ENCODE results near the gene H6PD. TPM values are rescaled to one million over a fixed set of nuclear protein-coding genes. Genes with fewer than 3 reads are reported as not detected.

The H6PD gene
- total RNA-seq, 2 donors from 2014 or later = 56.0 to 59.6 TPM

DNA sequence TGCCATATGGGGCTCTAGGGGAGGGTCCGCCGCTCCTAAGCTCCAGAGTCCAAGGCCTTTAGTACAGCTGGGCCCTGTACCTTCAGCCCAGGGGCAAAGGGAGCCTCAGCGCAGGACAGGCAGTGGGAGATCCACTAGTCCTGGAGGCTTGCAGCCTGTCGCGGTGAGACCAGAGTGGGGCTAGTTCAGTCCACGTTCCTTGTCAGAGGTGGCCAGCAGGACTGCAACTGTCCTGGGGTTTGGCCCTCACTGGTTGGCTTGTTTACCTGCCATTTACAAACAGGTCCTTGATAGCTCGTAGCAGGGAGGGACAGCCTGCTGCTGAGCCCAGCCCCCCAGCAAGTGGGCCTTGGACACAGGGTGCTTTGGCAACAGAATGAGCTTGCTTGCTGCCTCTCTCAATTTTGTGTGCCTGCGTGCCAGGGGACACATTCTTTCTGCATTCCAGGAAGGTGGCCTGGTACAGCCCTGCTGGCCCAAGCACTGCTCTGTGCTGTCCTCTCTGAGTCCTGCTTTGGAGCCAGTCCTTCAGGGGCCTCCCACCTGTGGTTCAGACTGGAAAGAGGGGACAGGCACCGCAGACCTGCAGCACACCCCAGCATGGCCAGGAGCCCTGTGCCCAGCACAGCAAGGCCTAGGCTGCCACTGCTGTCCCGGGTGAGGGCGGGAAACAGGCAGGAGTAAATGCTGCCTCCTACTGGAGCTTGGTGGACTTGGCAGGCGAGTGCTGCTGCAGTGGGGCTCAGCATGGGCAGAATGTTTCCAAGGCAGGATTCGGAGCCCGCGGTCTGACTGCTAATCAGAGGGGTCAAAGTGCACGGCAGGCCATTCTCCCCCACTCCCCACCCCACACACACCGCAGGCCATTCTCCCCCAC lies 15.2 kb downstream of the H6PD start:
- intact Hi-C loops (cut with DNase I) = no loop called here
- no peak for DNase-seq (ENCODE audit: low spot score)

DNA sequence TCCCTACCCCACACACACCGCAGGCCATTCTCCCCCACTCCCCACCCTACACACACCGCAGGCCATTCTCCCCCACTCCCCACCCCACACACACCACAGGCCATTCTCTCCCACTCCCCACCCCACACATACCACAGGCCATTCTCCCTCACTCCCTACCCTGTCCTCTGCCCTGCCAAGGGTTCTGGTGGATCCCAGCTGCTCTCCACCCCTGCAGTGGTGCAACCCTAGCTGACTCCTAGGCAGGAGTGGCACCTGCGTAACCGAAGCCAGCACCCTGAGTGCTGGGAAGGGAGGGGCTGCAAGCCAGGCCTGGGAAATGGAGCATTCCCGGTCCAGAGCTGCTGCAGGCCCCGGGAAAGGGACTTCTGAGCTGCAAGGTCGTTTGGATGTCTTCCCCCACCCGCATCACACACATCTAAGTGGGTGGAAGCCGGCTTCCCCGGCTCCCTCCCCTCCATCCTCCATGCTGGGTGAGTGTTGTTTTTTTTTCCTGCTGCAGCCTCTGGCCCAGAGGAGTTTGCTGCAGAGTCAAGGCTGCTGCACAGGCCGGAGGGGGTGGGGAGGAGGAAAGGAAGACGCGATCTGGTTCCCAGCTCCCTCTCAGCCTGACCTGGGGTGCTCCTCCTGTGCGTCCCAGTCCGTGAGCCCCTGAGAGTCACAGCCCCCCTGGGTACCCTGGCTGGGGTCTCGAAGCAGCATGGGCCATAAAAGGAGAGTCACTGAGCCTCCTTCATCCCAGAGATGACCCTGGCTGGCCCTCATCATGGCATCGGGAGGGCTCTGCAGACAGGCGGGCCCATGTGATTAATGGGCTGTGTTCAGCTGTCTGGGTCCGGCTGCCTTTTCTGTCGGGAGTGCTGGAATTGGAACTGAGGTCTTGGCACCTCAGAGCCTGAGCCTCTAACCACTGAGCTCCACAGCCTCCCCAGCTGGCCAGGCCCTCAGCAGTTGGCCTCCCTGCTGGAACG lies 16.1 kb downstream of the H6PD start:
- intact Hi-C loops (cut with DNase I) = no loop called here
- no peak for DNase-seq (ENCODE audit: low spot score)

DNA sequence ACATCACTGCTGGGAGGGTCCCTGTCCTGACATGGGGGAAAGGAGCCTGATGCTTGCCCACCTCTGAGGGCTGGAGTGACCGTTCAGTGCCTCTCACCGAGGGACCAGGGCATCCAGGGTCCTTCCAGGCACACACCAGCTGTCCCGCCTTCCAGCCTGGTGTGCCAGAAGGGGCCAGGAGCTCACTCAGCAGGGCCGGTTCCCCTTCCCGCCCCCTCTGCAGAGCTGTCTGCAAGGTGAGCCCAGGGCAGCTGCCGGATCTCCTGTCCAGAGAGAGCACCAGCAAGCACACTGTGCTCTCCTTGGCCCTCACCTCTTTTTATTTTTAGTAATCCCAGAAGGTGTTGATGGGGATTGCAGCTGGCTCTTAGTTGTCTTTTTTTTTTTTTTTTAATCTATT lies 16.9 kb downstream of the H6PD start:
- DNase-seq (ENCODE audit: low spot score) = no peak
- intact Hi-C loops (cut with DNase I) = no loop called here

DNA sequence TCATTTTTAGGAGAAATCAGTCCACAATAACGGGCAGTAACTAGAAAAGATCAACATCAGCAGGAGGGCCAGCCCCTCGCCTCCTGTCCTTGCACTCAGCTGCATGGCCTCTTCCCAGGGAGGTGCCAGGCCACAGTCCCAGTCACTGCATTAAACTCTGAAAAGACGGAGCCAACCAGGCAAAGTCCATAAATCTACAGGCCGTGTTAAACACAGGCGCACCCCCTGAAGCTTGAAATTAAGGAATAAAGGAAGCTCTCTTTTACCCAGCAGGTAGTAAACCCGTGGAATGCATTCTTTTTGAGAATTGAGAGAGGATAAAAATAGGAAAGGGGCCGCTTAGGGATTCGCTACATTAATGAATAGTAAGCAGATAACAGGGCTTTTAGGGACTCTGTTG lies 18.4 kb downstream of the H6PD start:
- DNase-seq (ENCODE audit: low spot score) = no peak
- intact Hi-C loops (cut with DNase I) = no loop called here

DNA sequence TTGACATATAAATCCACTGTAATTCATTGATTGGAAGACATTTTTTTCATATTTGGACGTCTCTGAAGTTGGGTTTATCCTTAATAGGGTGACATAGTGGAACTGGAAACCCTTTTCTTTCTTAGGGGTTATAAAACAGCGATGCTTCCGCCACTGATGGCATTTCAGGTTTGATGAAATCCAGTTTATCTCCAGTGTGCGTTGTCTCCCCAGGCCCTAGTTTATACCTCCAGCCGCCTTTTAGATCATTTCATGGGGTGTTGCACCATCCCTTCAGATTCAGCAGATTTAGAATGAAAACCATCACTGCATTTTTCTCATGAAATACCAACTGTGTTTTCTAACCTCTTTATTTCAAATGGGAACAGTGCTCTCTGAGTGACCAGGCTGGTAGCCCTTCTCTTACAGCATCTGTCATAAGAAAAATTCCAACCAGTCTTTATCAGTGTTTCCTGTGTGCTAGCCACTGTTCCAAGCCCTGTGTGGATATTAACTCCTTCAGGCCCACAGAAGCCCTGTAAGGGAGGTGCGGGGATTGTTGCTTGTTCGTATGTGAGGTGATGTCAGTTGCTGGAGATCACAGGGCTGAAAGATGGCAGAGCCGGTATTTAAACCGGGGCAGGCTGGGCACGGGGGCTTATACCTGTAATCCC lies 19.0 kb downstream of the H6PD start:
- intact Hi-C loops (cut with DNase I) = no loop called here
- no peak for DNase-seq (ENCODE audit: low spot score)

DNA sequence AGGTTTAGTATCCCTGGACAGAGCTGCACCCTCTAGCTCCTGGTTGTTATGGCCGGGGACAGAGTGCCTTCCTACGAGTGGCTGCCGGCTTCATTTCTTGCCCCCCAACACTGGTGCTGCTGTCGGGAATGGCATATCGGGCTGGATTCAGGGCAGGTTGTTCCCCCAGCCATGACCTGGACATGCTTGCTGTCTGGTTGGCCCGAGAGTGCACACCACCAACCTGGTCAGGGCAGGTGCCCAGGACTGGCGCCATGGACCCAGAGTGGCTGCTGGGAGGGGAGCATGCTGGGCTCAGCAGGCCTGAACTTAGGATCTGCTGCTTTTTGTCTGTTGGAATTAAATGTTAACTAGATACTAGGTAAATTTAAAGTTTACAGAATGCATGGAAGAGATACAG lies 21.8 kb downstream of the H6PD start:
- DNase-seq (ENCODE audit: low spot score) = no peak
- intact Hi-C loops (cut with DNase I) = no loop called here

DNA sequence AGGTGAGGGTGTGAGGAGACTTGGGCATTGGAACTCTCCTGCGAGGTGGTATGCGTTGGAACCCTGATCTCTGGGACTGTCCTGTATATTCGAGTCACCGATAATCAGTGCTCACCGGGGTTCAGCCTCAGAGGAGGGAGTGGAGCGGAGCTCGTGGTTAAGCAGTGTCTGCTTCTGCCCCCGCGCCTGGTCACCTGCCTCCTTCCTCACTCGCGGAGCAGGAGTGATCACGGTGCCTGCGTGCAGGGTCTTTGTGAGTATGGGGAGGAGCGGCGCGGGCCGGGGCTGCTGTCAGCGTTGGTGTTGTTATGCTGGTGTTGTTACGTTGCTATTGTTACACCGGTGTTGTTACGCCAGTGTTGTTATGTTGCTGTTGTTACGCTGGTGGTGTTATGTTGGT lies 23.3 kb downstream of the H6PD start:
- no peak for DNase-seq (ENCODE audit: low spot score)
- intact Hi-C loops (cut with DNase I) = no loop called here

DNA sequence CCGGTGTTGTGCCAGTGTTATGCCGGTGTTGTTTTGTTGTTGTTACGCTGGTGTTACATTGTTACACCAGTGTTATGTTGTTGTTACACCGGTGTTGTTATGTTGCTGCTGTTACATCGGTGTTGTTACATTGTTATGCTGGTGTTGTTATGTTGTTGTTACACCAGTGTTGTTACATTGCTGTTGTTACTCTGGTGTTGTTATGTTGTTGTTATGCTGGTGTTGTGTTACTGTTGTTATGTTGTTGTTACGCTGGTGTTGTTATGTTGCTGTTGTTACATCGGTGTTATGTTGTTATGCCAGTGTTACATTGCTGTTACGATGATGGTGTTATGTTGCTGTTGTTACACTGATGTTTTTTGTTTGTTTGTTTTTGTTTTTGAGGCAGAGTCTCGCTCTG lies 24.1 kb downstream of the H6PD start:
- DNase-seq (ENCODE audit: low spot score) = no peak
- intact Hi-C loops (cut with DNase I) = no loop called here

DNA sequence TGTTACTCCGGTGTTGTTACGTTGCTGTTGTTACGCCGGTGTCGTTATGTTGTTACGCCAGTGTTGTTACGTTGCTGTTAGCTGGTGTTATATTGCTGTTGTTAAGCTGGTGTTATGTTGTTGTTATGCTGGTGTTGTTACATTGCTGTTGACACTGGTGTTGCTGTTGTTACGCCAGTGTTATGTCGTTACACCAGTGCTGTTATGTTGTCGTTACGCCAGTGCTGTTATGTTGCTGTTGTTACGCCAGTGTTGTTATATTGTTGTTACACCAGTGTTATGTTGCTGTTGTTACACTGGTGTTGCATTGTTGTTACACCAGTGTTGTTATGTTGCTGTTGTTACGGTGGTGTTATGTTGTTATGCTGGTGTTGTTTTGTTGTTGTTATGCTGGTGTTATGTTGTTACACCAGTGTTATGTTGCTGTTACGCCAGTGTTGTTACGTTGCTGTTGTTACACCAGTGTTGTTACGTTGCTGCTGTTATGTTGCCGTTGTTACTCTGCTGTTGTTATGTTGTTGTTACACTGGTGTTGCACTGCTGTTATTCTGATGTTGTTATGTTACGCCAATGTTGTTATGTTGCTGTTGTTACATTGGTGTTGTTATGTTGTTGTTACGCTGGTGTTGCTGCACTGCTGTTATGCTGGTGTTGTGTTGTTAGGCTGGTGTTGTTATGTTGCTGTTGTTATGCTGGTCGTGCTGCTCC lies 25.6 kb downstream of the H6PD start:
- DNase-seq (ENCODE audit: low spot score) = no peak

DNA sequence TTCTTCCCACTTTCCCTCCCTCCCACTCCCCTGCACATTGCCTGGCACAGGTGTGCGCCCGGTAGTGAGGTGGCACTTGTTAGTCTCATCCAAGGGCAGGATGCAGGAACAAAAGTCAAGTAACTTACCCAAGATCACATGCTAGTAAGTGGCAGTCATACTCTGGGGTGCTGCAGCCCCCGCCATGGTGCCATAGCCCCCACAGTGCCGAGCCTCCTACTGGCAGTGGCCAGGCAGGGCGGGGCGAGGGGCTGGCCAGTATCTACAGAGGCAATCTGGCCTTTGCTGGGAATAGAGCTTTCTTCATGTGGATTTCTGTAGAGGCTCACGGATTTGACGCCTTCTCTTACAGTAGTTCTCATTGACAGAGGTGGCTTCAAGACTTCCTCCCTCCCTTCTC lies 26.9 kb downstream of the H6PD start:
- intact Hi-C loops (cut with DNase I) = loop anchor here (10.0 kb wide), 3 partner anchors 233 to 1947 kb away; no protein-coding TSS in a partner anchor
- DNase-seq (ENCODE audit: low spot score) = no peak

More for the DNA sequence above, 25.6 kb downstream of the H6PD start:
- intact Hi-C loops (cut with DNase I) = loop anchor here (10.0 kb wide), 3 partner anchors 235 to 1945 kb away; no protein-coding TSS in a partner anchor

DNA sequence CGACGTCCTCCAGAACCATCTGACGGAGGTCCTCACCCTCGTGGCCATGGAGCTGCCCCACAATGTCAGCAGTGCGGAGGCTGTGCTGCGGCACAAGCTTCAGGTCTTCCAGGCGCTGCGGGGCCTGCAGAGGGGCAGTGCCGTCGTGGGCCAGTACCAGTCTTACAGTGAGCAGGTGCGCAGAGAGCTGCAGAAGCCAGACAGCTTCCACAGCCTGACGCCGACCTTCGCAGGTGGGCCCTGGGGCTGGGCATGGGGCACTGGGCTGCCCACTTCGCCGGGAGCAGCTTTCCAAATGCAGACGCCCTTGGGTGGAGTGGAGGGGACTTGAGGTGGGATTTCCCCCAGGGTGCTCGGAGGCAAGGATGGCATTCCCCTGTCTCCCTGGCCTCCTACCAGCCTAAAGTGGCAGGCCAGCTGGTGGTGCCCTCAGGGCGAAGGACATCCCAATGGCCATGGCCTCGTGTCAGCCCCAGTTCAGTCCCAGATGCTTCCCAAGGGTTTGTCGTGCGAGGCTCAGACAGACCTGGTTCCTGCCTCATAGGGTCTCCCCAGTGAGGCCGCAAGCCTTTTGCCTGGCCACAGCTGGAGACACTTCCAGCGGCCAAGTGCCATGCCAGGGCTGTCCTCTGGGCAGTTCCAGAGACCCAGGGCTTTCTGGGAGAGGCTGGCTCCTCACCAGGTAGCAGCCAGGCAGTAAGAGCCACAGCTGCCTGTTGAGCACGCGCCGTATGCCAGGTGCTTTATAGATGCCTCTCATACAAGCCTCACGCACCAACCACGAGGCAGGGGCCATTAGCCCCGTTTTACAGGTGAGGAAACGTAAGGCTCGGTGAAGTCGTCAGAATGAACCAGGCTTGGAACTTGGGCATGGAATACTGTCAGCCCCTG lies 27.8 kb downstream of the H6PD start:
- DNase-seq (ENCODE audit: low spot score) = no peak
- intact Hi-C loops (cut with DNase I) = loop anchor here (10.0 kb wide), 3 partner anchors 232 to 1948 kb away; no protein-coding TSS in a partner anchor

DNA sequence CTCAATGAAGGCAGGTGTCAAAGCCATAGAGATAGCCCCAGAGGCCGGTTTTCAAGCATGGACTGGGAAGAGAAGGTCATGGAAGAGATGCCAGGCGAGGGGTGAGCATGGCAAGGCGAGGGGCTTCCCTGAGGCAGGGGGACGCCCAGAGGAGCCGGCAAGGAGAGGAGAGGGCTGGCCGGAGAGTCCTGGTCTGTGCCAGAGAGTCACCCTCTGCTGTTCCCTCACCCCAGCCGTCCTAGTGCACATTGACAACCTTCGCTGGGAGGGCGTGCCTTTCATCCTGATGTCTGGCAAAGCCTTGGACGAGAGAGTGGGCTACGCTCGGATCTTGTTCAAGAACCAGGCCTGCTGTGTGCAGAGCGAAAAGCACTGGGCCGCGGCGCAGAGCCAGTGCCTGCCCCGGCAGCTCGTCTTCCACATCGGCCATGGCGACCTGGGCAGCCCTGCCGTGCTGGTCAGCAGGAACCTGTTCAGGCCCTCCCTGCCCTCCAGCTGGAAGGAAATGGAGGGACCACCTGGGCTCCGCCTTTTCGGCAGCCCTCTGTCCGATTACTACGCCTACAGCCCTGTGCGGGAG lies 28.8 kb downstream of the H6PD start:
- DNase-seq (ENCODE audit: low spot score) = no peak

DNA sequence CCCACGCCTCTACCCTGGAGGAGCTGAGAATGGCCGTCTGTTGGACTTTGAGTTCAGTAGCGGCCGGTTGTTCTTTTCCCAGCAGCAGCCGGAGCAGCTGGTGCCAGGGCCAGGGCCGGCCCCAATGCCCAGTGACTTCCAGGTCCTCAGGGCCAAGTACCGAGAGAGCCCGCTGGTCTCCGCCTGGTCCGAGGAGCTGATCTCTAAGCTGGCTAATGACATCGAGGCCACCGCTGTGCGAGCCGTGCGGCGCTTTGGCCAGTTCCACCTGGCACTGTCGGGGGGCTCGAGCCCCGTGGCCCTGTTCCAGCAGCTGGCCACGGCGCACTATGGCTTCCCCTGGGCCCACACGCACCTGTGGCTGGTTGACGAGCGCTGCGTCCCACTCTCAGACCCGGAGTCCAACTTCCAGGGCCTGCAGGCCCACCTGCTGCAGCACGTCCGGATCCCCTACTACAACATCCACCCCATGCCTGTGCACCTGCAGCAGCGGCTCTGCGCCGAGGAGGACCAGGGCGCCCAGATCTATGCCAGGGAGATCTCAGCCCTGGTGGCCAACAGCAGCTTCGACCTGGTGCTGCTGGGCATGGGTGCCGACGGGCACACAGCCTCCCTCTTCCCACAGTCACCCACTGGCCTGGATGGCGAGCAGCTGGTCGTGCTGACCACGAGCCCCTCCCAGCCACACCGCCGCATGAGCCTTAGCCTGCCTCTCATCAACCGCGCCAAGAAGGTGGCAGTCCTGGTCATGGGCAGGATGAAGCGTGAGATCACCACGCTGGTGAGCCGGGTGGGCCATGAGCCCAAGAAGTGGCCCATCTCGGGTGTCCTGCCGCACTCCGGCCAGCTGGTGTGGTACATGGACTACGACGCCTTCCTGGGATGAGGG lies 29.7 kb downstream of the H6PD start:
- no peak for DNase-seq (ENCODE audit: low spot score)
- intact Hi-C loops (cut with DNase I) = loop anchor here (10.0 kb wide), 3 partner anchors 231 to 1949 kb away; no protein-coding TSS in a partner anchor

More for the DNA sequence above, 28.8 kb downstream of the H6PD start:
- intact Hi-C loops (cut with DNase I) = loop anchor here (10.0 kb wide), 3 partner anchors 231 to 1949 kb away; no protein-coding TSS in a partner anchor

DNA sequence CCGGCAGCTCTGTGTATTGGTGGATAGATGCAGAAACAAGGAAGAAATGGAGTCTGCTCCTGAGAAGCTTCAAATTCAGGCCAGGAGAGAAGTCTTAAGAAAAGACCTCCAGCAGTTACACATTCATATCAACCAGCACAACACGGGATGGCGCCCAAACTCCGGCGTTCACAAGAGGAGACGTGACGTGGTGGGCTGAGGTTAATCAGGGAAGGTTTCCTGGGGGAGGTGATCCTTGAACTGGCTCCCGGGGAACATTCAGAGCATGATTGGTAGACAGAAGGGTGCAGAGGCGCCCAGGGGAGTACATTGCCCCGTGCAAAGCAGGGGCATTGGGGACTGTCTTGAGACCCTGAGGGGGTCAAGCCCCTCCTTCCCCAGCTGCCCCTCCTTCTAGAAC lies 30.5 kb downstream of the H6PD start:
- no peak for DNase-seq (ENCODE audit: low spot score)

DNA sequence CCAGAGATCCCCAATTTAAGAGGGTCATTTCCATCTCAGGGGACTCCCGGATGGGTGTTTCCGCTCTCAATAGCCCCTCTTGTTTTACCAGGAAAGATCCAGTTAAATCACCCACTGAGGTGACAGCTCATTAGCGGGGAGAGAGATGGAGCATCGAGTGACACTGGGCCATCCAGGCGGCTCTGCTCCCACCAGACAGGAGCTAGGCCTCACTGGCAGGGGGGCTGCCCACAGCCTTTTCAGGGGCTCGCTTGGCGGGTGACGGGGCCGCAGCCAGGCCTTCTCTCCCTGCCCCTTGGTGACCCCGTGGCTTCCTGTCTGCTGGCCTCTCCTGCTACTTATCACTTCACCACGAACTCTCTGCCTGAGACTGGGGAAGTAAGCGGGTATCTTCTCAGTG lies 31.4 kb downstream of the H6PD start:
- no peak for DNase-seq (ENCODE audit: low spot score)
- intact Hi-C loops (cut with DNase I) = loop anchor here (5.0 to 10.0 kb wide), 4 partner anchors 191 to 1951 kb away; no protein-coding TSS in a partner anchor

More for the DNA sequence above, 30.5 kb downstream of the H6PD start:
- intact Hi-C loops (cut with DNase I) = loop anchor here (5.0 to 10.0 kb wide), 4 partner anchors 192 to 1950 kb away; no protein-coding TSS in a partner anchor

DNA sequence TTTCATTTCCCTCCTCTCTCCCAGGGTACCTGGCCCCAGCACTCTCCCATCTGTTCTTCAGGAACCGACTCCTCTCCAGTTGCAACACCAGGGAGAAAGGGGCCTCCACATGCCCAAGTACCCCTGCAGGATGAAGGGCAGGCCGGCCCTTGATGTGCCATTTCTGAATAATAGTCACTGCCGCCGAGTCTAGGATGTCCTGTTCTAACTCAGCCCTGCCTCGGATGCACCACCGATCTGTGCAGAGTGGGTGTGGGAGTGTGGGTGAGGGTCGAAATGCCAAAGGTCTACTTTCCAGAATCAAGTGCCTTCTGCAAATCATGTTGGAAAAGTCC lies 32.7 kb downstream of the H6PD start:
- no peak for DNase-seq (ENCODE audit: low spot score)
- intact Hi-C loops (cut with DNase I) = loop anchor here (5.0 to 10.0 kb wide), 4 partner anchors 190 to 1953 kb away; no protein-coding TSS in a partner anchor

All from posterior vena cava (tissue), 2 donors.